Right kidney (tissue), 1 donor: Measurements from ENCODE around the gene ZW10.

Experiments used
- DNase-seq: peaks from one replicate; pipeline ENCODE4 v3.0.0-alpha.2; 2016

ZW10 gene

DNA sequence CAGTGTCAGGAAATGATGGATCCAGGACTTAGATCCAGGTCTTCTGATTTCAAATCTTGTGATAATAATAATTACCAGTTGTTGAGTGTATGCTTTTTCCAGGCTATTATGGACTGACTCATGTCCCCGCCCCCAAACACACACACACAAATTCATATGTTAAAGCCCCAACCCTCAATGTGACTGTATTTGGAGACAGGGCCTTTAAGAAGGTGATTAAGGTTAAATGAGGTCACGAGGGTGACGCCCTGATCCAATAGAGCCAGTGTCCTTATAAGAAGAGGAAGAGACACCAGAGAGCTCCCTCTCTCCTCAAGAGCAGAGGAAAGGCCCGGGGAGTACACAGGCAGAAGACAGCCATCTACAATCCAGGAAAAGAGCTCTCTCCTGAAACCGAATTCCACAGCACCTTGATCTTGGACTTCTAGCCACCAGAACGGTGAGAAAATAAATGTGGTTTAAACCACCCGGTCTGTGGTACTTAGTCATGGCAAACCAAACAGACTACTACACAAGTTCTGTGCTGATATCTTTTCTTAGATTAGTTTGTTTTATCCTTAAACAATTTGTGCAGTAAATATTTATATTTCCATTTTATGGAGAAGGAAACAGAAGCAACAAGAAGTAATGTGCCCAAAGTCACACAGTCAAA, 75.6 kb downstream of the ZW10 start:
- no peak for DNase-seq

DNA sequence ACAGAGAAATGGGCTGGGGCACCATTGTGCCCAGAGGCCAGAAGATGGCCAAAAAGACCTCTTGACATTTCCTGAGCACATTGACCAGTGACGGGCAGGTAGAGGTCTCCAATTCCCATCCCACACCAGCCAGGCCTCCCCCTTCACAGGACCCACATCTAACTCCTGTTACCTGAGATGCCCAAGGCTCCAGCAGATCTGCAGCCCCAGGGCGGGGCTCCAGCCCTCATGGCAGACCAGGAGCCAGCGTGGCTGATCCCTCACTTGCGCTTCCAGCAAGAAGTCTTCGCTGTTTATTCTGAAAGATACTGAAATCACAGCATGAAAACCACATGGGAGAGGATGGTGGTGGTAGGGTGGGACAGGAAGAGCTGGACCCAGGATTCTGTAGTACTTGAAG, 76.4 kb downstream of the ZW10 start:
- DNase-seq: no peak

DNA sequence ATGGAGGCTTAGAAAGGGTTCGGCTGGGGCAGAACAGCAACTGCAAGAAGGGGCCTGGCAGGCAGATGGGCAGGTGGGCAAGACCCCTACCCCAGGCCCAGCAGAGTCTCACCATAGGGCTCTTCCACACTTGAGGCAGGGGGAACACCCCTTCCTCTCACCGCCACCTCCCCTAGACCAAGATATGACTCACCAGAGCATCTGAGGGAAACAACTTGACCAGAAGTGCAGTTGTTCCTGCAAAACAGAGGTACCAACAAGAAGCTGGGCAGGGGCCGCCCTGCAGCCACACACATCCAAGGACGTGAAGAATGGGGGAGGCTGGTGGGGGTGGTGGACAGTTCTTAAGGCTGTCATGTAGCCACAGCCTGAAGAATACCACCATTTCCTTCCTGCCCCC, 78.3 kb downstream of the ZW10 start:
- DNase-seq: no peak

DNA sequence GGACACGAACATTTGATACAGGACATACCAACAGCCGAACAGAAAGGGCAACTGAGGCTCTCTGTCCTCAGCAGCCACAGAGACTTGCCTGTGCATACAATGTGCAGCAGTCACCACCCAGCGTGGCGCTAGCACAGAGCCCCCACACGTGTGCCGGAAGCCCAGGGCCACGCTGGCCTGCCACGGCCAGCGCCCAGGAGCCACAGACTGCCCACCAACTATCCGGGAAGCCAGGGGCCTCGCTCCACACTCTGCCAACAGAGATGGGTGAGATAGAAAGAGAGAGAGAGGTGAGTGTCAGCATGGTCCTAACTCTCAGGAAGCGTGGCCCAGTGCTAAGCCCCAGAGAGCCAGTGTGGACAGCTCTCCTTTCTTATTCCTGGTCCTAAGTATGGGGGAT, 79.1 kb downstream of the ZW10 start:
- no peak for DNase-seq

DNA sequence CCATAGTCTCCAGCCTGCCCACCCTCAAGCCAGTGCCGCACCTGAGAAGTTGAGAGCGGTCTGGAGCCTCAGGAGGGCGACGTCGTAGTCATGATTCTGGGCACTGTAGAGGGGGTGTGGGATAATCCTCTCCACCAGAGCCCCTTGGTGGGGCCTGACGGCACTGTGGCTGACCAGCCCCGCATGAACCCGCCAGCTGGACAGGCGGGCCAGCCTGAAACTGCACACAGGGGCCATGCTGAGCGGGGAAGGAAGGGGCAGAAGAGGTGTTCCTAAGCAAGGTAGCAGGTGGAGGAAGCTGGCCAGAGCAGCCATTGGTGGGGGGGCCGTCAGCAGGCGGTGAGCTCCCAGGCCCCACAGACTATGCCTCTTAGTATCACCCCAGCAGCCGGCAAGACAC, 80.5 kb downstream of the ZW10 start:
- DNase-seq: no peak

DNA sequence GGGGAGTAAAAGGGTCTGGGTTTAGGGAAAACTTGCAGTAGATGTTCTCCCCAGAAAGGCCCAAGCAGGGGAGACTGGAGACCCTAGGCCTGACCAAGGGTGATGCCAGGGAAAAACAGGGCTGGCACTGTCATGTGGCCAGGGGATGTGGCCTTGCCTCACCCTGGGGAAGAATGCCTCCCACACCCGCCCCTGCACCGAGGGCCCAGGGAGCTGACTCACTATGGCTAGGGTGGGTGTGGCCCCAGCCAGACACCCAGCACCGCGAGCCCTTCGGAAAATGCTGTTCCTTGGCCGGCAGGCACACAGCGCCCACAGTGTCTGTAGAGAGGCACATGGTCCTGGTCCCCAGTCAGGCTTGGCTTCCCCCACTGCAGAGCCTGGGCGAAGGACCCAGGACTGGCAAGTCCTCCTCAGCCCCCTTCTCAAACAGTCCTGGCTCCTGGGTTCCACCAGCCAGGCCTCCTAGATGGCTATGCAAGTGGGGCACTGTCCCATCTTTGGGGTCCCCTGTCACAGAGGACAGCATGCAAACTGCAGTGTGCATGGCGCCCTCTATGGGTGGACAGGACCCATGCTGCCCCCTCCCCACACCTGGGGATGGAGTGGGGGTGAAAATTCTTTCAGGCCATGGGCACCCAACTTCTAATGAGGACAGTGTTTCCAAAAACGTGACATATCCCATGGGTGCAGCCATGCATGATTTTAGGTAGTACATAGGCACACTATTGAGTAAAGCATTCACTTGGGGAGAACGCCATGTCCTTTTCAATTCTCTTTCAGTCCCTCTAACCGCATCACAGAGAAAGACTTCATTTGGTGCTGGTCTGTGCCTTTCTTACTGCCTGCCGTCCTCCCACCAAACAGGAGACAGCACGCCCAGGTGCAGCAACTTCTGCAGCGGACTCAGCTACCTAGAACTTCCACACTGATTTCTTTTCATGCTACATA, 82.6 kb downstream of the ZW10 start:
- DNase-seq: no peak

DNA sequence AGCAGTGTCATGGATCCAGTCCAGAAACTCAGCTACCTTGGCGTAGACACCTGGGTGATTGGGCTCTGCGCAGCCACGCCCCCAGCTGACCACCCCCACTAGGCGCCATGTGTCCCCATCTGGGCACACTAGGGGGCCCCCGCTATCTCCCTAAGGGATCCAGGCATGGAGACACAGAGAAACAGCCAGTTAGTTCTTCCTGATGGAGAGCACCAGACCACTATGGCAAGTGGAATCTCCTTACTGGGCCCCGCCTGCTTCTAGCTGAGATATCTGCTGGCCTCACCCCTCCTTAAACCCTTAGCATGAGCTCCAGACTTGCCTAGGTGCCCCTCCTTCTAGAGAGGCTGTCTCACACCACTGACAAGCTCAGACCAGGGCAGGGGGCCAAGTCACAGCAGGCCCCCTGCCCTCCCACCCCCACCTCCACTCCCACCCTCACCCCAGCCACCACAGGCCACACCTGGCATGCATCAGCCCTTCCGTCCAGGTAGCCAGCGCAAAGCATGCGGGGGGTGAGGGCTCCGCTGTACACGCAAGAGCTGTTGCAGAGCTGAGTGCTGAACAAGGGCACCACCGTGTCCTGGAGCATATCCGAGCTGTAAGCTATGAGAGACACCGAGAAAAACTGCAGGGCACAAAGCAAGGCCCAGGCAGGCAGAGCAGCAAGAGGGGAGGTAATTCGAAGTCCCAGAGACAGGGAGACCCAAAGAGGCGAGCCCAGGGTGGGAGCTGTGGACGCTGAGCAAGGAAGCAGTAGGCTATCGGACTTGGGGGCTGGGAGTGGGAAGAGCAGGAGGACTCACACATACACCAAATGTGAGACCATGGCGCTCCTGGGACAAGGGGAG, 83.5 kb downstream of the ZW10 start:
- no peak for DNase-seq

DNA sequence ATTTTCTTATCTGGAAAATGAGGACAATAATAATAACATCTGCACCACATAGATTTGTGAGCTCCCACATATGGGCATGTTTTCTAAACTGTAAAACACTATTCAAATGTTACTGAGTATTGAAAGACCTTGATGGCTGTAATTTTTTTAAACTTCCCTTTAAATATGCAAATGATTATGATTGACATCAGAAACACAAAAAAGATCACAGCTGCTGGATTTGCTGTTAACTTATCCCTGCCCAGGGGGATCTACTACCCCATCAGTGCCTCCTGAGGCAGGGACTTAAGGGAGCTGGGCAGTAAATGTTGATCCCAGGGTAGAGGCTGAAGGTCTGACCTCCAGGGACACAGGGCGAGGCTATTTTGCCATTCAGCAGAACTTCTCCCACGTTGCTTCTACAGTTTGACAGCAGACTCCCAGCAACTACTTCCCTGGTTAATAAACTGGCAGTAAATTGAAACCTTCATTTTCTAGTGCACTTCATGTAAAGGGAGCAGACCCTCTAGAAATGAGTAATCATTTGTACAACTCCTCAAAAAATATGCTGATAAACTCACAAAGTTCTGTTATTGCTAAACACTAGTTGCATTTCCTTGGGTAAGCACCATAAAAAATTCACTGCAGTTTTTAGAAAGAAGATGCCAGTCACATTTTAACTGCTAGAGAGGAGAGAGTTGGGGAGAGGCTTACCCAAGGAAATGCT, 87.7 kb downstream of the ZW10 start:
- no peak for DNase-seq

DNA sequence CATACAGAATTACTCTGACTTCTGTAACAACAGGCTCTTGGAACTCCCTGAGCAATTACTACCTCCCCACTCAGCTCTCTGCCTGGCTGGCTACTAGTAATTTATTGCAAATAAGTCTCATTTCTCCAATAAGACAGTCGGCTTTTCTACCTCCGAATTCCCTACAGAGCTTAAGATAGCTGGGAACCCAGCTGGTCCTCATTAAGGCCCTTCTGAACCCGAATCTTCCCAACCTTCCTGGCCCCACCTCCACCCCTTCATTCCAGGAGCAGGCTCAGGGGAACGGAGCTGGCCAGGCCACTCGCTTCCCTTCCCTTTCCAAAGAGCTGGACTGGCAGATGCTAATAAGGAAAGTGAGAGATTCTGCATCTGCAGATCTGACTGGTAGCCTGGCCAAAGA, 89.0 kb downstream of the ZW10 start:
- no peak for DNase-seq

DNA sequence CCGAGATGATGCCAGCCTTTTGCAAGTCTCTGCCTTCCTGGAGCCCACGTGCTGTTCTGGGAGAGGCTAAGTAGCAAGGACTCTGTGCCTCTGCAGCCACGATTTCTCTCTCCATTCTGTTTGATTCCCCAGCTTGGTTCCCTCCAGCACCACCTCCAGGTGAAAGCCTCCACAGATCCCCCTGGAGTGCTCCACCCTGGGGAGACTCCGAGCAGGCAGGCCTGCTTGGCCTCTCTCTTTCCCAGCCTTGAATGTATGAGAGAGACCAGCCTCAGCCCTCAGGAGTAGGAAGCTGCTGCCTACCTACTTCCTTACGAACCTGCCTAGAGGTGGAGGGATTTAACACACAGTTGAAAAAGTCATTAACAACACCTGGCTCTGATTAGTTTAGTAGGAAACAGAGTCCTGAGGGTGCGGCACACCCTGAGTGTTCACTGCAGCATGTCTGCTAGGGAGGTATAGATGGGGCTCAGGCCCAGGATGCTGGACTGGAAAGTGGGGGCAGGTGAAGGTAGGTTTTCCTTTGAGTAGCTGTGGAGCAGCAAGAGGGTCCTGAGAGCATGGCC, 89.9 kb downstream of the ZW10 start:
- DNase-seq: no peak
